ENCODE results near the gene PERM1. TPM values are rescaled to one million over a fixed set of nuclear protein-coding genes. Genes with fewer than 3 reads are reported as not detected.
"Not testable (repeated sequence)": the region's sequence is repeated elsewhere in the genome, so short reads cannot be mapped to it uniquely, and the experiment has no call there.

PERM1 gene
- polyA plus RNA-seq, 1 donor (not counting 4 experiments of a cell fraction or from before 2014, with no cell fraction given): not detected

DNA sequence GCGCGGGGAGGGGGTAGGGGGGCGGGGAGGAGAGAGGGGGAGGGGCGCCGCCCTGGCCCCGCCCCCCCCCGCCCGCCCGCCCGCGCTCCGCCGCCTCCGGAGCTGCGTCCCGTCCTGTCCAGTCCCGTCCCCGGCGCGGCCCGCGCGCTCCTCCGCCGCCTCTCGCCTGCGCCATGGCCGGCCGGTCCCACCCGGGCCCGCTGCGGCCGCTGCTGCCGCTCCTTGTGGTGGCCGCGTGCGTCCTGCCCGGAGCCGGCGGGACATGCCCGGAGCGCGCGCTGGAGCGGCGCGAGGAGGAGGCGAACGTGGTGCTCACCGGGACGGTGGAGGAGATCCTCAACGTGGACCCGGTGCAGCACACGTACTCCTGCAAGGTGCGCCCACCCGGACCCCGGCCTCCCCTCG lies 38.1 kb upstream of the PERM1 start, which contains the start of gene AGRN:
AGRN (plus strand) TSS at position 121 of the 405 bp plus-strand sequence; CDS start at position 174, 53 bp downstream.
- DNase-seq (ENCODE audit: low read depth, low spot score): no peak
- no peak within 1 kb of the TSS for H2AFZ ChIP-seq (ENCODE audit: control insufficient read depth, low read length)
- no peaks in the 10 kb centered on the region for H3K9me3 ChIP-seq (ENCODE audit: control insufficient read depth, low read depth, low read length)
- TF ChIP-seq EZH2 (IDR thresholded peaks at IDR 0.05; ENCODE audit: low read length): no peak
- TF ChIP-seq, protein P1, sequence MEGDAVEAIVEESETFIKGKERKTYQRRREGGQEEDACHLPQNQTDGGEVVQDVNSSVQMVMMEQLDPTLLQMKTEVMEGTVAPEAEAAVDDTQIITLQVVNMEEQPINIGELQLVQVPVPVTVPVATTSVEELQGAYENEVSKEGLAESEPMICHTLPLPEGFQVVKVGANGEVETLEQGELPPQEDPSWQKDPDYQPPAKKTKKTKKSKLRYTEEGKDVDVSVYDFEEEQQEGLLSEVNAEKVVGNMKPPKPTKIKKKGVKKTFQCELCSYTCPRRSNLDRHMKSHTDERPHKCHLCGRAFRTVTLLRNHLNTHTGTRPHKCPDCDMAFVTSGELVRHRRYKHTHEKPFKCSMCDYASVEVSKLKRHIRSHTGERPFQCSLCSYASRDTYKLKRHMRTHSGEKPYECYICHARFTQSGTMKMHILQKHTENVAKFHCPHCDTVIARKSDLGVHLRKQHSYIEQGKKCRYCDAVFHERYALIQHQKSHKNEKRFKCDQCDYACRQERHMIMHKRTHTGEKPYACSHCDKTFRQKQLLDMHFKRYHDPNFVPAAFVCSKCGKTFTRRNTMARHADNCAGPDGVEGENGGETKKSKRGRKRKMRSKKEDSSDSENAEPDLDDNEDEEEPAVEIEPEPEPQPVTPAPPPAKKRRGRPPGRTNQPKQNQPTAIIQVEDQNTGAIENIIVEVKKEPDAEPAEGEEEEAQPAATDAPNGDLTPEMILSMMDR (optimal IDR thresholded peaks at IDR 0.05 in 1 of 3, IDR thresholded peaks at IDR 0.05 in 1 of 3, conservative IDR thresholded peaks at IDR 0.05 in 1 of 3; ENCODE audit: extremely low read depth in 1 of 3, insufficient read depth in 2 of 3, low read length in 3 of 3): no peak
- no peaks in the 10 kb centered on the region for H3K9me1 ChIP-seq (ENCODE audit: control insufficient read depth, extremely low read depth, insufficient read depth, low read length)
- no peak for FAIRE-seq
- peak within 1 kb of the TSS; percentile 87 for H3K27ac ChIP-seq (ENCODE audit: control insufficient read depth, insufficient read depth, low read length)
- dilution Hi-C loops (cut with MboI; ENCODE audit: extremely low pct_ligation_motif_present, low sequenced_read_pairs): no loop called here
- peak within 1 kb of the TSS; percentile 86 for H3K9ac ChIP-seq (ENCODE audit: control insufficient read depth, extremely low read depth, insufficient read depth, low read length)
- H3K79me2 ChIP-seq (ENCODE audit: control insufficient read depth, insufficient read depth, low read length): peaks cover 41% of the 10 kb centered on the region
- peaks cover 36% of the 10 kb centered on the region for H3K4me1 ChIP-seq (ENCODE audit: control insufficient read depth, extremely low read depth, insufficient read depth, low read length)
- peak within 1 kb of the TSS; percentile 94 for H3K4me2 ChIP-seq (ENCODE audit: control insufficient read depth, extremely low read depth, insufficient read depth, low read depth, low read length)
- peak within 1 kb of the TSS; percentile 81 to 89 (median 86) for H3K4me3 ChIP-seq (ENCODE audit: control insufficient read depth in 2 of 3, extremely low read depth in 1 of 3, insufficient read depth in 2 of 3, low read depth in 1 of 3, low read length in 3 of 3)
- H4K20me1 ChIP-seq (ENCODE audit: control insufficient read depth, extremely low read depth, insufficient read depth, low read length): no peaks in the 10 kb centered on the region
- H3K36me3 ChIP-seq (ENCODE audit: control insufficient read depth in 2 of 2, extremely low read depth in 1 of 2, insufficient read depth in 2 of 2, low read length in 2 of 2): peaks cover 13 to 14% of the 10 kb centered on the region in 2 experiments
- H3K27me3 ChIP-seq (ENCODE audit: control insufficient read depth, extremely low read depth, insufficient read depth, low read length): no peaks in the 10 kb centered on the region

- FAIRE-seq: no peak
- peak overlapping the region; percentile 28 for H3K9ac ChIP-seq (ENCODE audit: control insufficient read depth, extremely low read depth, insufficient read depth, low read length)
Measured at GRCh38 chr1:1019122-1019999, 37.5 kb upstream of the PERM1 start.

GRCh38 chr1:1018321-1018685 lies 36.4 kb upstream of the PERM1 start:
- H4K20me1 ChIP-seq (ENCODE audit: control insufficient read depth, extremely low read depth, insufficient read depth, low read length); H3K27ac ChIP-seq (ENCODE audit: control insufficient read depth, insufficient read depth, low read length); FAIRE-seq; H3K4me3 ChIP-seq (ENCODE audit: control insufficient read depth in 2 of 3, extremely low read depth in 1 of 3, insufficient read depth in 2 of 3, low read depth in 1 of 3, low read length in 3 of 3); H2AFZ ChIP-seq (ENCODE audit: control insufficient read depth, low read length); H3K4me2 ChIP-seq (ENCODE audit: control insufficient read depth, extremely low read depth, insufficient read depth, low read depth, low read length); H3K9me3 ChIP-seq (ENCODE audit: control insufficient read depth, low read depth, low read length); H3K9me1 ChIP-seq (ENCODE audit: control insufficient read depth, extremely low read depth, insufficient read depth, low read length); dilution Hi-C loops (cut with MboI; ENCODE audit: extremely low pct_ligation_motif_present, low sequenced_read_pairs); H3K27me3 ChIP-seq (ENCODE audit: control insufficient read depth, extremely low read depth, insufficient read depth, low read length); H3K36me3 ChIP-seq (ENCODE audit: control insufficient read depth in 2 of 2, extremely low read depth in 1 of 2, insufficient read depth in 2 of 2, low read length in 2 of 2); DNase-seq (ENCODE audit: low read depth, low spot score); H3K9ac ChIP-seq (ENCODE audit: control insufficient read depth, extremely low read depth, insufficient read depth, low read length): not testable (repeated sequence)
- H3K4me1 ChIP-seq (ENCODE audit: control insufficient read depth, extremely low read depth, insufficient read depth, low read length): peaks cover 28% of the 10 kb centered on the region
- H3K79me2 ChIP-seq (ENCODE audit: control insufficient read depth, insufficient read depth, low read length): peaks cover 36% of the 10 kb centered on the region

More at GRCh38 chr1:1019122-1019999, 37.5 kb upstream of the PERM1 start:
- peak overlapping the region in 1 of 3 experiments; percentile 14 for H3K4me3 ChIP-seq (ENCODE audit: control insufficient read depth in 2 of 3, extremely low read depth in 1 of 3, insufficient read depth in 2 of 3, low read depth in 1 of 3, low read length in 3 of 3)
- H3K36me3 ChIP-seq (ENCODE audit: control insufficient read depth in 2 of 2, extremely low read depth in 1 of 2, insufficient read depth in 2 of 2, low read length in 2 of 2): peaks cover 12% of the 10 kb centered on the region in 2 experiments
- no peaks in the 10 kb centered on the region for H4K20me1 ChIP-seq (ENCODE audit: control insufficient read depth, extremely low read depth, insufficient read depth, low read length)
- H3K4me2 ChIP-seq (ENCODE audit: control insufficient read depth, extremely low read depth, insufficient read depth, low read depth, low read length): no peak overlapping the region
- no peak for DNase-seq (ENCODE audit: low read depth, low spot score)
- H3K27me3 ChIP-seq (ENCODE audit: control insufficient read depth, extremely low read depth, insufficient read depth, low read length): no peaks in the 10 kb centered on the region
- no peak overlapping the region for H3K27ac ChIP-seq (ENCODE audit: control insufficient read depth, insufficient read depth, low read length)
- H3K9me3 ChIP-seq (ENCODE audit: control insufficient read depth, low read depth, low read length): no peaks in the 10 kb centered on the region
- dilution Hi-C loops (cut with MboI; ENCODE audit: extremely low pct_ligation_motif_present, low sequenced_read_pairs): no loop called here
- H2AFZ ChIP-seq (ENCODE audit: control insufficient read depth, low read length): no peak overlapping the region
- H3K4me1 ChIP-seq (ENCODE audit: control insufficient read depth, extremely low read depth, insufficient read depth, low read length): peaks cover 32% of the 10 kb centered on the region
- H3K9me1 ChIP-seq (ENCODE audit: control insufficient read depth, extremely low read depth, insufficient read depth, low read length): no peaks in the 10 kb centered on the region
- H3K79me2 ChIP-seq (ENCODE audit: control insufficient read depth, insufficient read depth, low read length): peaks cover 36% of the 10 kb centered on the region
- TF ChIP-seq EZH2 (IDR thresholded peaks at IDR 0.05; ENCODE audit: low read length): no peak
- TF ChIP-seq, protein P1 (optimal IDR thresholded peaks at IDR 0.05 in 1 of 3, IDR thresholded peaks at IDR 0.05 in 1 of 3, conservative IDR thresholded peaks at IDR 0.05 in 1 of 3; ENCODE audit: extremely low read depth in 1 of 3, insufficient read depth in 2 of 3, low read length in 3 of 3): peak in 2 of 3 experiments; percentile 42 to 63

Data from keratinocyte (primary cell).